Left renal pelvis (tissue), 4 donors: ENCODE data around the gene TMCC2. TPM values are rescaled to one million over a fixed set of nuclear protein-coding genes. Genes with fewer than 3 reads are reported as not detected.

Experiments used
- DNase-seq, 4 donors: peaks; one replicate each; pipeline ENCODE4 v3.0.0-alpha.2; 2013; ENCODE audit warnings: low read depth in 4 of 4, low spot score in 3 of 4
- polyA plus RNA-seq, 4 donors: library from polyadenylated mRNA; unstranded; fragments of 120-200 nt; gene quantifications; one replicate each; pipeline ENCODE4 v1.2.1, GENCODE V29; 2013; ENCODE audit not compliant: insufficient read length in 4 of 4

TMCC2 gene
- polyA plus RNA-seq, 4 donors, result 6.3 to 18.4 (median 7.3) TPM

DNA sequence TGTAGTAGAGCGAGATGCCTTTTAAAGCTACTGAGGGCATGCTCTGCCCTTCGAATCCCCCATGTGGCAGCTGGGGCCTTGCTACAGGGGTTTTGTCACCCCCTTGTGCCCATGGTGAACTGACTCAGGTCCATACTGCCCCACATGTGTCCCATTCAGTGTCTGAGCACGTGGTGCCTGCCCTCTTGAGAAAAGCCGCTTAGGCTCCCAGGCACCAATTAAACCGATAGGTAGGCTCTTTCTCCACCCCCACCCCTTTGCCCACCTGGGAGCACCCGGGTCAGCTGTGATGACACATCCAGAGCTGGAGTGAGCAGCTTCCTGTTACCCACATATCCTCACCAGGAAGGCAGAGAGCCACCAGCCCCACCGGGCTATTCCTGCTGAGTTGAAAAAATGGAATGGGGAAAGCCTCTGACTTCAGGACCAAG is 30.5 kb downstream of the TMCC2 start:
- no peak for DNase-seq

DNA sequence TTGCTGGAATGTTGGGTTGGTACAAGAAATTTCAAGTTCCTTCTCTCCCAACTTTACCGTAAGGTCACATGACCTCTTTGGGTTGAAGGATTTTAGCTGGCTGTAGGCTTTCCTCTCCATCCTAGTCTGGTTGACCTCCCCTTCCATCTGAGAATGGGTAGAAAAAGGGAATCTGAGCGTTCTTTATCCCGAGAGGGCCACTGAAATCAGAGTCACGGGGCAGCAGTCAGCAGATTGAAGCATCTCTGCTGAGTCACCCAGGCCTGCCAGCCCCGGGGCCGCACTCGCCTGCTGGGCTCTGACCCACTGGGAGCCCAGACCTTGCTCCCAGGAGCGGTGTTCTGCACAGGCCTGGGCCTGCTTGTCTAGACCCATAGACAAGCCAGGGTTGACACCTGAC is 31.0 kb downstream of the TMCC2 start:
- no peak for DNase-seq

DNA sequence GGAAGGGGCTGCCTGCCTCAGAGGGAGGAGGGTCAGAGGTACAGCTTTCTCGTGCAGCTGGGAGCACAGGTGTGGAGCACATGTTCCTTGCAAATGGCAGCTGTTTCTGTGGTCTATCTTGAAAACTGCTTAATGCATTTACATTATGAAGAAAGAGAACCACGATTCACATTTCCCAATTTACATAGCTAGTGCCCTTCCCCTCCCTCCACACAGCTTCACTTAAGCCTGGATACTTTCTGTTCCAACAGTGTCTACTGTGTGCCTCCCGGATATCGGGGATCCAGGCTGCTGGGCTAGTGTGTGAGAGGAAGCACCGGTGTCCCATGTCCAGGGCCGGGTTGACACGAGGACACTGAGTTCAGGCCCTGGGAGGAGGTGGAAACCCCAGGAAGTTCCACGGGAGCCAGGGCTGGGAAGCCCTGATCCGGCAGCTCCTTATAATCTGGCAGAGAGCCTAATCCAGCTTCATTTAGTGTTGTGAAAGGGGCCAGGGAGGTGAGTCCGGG is 31.6 kb downstream of the TMCC2 start:
- DNase-seq, result no peak

DNA sequence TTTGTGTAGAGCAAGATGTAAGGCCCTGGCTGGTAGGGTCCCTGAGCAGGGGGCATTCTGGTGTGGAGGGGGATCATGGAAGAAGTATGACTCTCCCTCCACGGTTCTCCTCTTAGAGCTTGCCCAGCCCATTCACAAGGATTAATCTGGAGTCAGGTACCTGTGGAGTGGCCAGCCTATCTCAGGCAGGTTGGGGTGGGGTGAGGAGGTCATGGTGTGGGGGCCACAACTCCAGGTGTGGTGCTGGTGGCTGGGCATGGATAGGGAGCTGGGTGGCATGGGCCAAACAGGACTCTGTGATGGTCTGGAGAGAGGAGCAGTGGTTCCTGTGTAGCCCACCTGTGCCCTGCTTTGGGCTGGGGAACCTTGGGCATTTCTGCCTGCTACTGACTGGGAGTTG is 32.3 kb downstream of the TMCC2 start:
- DNase-seq, result no peak

DNA sequence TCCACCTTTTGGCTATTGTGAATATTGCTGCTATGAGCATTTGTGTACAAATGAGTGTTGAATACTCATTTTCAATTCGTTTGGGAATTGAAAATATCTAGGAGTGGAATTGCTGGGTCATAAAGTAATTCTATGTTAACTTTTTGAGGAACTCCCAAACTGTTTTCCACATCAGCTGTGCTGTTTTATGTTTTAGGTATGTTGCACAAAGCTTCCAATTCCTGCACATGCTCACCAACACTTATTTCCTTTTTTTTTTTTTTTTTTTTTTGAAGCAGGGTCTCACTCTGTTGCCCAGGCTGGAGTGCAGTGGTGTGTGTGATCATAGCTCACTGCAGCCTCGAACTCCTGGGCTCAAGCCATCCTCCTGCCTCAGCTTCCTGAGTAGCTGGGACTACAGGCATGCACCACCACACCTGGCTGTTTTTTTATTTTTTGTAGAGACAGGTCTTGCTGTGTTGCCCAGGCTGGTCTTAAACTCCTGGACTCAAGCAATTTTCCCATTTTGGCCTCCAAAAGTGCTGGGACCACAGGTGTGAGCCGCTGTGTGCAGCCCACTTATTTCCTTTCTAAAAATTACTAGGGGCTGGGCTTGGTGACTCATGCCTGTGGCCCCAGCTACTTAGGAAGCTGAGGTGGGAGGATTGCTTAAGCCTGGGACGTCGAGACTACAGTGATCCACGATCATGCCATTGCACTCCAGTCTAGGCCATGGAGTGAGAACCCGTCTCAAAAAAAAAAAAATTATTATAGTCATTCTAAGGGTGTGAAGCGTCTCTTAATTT is 33.4 kb downstream of the TMCC2 start:
- DNase-seq, result no peak

DNA sequence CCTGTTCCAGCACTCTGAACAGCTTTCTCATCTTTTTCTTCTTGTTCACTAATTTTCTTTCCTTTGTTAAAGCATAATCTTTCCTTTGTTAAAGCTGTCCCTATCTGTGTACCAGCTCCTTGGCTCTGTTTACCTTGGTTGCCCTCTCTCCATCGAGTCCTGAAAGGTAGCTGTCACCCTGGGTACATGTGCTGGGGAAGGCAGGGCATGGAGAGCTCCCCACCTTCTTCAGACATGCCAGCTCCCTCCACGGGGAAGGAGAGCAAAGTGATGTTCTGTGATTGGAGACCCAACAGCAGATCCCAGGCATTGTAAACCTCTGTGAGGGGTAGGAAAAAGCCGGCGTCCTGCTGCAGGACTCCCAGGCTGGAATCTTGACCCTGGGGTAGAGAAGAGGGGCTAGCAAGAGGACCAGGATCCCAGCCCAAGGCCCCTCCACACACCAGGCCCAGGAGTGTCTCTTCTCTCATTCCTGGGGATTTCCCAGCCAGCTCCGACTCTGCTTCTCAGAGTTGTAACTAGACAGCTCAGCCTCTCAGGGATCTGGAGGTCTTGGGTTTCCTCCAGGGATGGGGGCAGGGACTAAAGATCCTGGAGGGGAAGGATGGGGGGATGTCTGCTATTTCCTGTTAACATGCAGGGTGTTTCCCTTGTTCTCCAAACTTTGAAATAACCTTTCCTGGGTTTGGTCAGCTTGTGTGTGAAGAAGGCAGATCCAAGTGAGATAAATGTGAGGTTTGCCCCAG is 34.4 kb downstream of the TMCC2 start:
- DNase-seq, result no peak

DNA sequence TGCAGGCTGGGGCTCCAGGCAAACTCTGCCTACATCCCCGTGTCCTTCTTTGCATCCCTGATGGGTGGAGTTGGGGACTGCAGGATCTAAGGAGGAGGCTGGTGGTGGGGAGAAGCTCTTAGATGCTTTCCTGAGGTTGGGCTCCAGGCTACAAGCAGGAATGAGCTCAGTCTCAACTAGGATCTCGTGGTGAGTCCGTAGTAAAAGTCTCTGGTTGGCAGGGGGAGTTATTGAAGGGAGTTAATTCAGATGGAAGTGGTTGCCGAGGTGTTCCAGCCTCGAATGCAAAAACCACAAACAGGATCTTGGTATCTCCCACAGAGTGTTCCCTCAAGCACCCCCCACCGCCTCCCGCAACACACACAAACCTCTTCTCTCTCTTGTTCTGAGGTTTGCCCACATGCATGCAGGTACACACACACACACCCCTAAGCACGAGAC is 35.0 kb downstream of the TMCC2 start:
- no peak for DNase-seq

DNA sequence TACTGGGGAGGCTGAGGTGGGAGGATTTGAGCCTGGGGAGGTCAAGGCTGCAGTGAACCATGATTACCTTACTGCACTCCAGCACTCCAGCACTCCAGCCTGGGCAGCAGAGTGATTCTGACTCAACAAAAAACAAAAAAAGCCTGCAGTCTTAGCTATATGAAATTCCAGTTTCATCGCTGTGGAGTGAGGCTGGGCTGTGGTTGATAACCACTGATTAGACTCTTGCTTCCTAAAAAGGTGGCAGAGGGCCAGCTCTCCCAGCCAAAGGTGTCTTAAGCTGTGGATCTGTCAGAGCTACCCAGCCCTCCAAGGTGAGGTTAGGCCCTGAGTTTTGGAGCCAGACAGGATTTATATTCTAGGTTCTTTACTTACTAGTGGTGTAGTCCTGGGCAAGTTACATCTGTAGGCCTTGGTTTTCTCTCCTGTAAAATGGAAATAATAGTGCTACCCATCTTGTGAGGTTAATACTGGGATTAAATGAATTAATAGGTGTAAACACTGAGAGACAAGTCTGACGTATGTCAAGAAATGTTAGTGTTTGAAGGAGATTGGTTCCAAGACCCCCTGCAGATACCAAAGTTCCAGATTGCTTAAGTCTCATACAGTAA is 35.9 kb downstream of the TMCC2 start:
- DNase-seq, result no peak

DNA sequence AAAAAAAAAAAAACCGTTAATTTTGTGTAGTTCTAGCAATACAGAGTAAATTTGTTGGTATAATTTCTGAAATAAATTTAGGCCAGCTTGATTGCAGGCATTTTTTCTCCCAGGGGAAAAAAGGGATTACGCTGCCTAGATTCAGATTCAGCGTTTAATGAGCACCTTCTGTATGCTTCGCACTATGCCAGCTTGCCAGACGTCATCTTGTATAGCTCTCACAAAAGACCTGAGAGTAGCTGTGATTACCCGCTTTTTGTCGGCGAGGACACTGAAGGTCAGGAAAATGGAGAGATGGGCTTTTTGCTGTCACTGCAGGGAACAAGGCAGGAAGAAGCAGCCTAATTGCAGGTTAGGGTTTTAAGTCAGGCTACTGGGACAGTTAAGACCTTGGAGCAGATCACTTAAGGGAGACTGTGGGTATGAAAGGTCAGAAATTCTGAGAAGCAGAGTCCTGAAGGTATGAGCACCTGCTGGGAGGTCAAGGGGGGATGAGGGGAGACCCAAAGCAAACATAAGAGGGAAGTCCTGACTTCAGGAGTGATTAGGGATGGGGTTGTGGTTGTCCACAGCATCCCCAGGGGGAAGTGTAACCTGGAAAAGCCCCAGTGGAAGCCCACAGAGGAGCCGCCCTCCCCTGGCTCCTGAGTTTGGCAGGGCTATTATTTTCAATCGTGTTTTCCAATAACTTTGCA is 39.0 kb downstream of the TMCC2 start:
- no peak for DNase-seq

DNA sequence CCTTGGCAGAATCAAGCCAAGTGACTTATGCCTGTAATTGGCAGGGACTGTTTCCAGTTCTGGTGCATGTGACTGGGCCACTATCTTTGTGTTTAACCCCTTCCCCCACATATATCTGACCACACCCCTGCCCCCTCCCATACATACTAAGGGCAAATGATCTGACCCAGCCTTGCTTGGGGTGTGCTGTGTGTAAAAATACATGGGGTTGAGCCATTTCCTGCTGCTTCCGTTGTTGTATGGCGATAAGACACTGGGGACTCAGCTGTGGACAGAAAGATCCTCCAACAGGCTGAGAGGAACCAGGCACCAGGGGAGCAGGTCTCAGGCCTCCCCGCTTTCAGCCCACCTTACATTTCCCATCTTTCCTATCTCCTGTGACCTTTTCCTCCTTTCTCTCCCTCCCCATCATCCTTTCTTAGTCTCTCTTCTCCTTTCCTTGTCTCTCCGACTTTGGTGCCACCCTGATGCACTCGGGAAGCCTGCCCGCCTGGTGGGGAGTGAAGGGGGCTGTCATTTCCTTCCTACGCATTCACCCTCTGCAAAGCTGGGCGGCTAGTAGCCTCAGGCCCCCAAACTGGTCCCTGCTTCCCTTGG is 39.7 kb downstream of the TMCC2 start:
- DNase-seq, result no peak

DNA sequence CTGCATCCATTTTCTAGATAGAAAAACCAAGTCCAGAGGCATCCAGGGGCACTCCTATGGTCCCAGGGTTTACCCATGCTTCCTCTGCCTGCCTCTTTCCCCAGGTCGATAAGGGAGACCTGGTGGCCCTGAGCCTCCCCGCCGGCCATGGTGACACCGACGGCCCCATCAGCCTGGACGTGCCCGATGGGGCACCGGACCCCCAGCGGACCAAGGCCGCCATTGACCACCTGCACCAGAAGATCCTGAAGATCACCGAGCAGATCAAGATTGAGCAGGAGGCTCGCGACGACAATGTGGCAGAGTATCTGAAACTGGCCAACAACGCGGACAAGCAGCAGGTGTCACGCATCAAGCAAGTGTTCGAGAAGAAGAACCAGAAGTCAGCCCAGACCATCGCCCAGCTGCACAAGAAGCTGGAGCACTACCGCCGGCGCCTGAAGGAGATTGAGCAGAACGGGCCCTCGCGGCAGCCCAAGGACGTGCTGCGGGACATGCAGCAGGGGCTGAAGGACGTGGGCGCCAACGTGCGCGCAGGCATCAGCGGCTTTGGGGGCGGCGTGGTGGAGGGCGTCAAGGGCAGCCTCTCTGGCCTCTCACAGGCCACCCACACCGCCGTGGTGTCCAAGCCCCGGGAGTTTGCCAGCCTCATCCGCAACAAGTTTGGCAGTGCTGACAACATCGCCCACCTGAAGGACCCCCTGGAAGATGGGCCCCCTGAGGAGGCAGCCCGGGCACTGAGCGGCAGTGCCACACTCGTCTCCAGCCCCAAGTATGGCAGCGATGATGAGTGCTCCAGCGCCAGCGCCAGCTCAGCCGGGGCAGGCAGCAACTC is 41.3 kb downstream of the TMCC2 start:
- DNase-seq, result no peak

DNA sequence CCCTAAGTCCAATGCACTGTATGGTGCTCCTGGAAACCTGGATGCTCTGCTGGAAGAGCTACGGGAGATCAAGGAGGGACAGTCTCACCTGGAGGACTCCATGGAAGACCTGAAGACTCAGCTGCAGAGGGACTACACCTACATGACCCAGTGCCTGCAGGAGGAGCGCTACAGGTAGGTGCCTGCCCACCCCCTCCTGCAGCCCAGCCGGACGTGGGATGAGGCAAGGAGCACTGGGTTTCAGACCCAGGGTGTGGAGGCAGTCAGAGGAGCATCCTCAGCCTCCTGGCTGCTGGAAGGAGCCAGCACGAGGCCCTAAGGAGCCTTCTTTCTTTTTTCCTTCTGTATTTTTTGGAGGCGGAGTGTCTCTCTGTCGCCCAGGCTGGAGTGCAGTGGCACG is 42.0 kb downstream of the TMCC2 start:
- DNase-seq, result no peak

DNA sequence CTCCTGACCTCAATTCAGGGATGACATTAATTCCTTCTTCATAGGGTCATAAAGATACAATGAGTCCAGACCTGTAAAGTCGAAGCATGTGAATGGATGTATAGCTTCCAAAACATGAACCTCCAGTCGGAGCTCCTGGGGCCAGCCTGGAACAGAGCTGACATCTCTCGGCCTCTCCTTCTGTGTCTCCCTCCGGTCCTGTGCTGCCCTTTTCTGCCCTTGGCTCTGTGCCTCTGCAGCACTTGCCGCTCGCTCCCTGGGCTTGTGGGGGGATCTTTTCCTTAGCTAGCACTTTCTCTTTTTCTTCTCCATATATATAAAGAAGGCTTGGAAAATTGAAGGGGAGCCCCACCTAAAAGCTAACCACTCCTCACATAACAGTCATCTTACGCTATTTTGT is 42.5 kb downstream of the TMCC2 start:
- no peak for DNase-seq

DNA sequence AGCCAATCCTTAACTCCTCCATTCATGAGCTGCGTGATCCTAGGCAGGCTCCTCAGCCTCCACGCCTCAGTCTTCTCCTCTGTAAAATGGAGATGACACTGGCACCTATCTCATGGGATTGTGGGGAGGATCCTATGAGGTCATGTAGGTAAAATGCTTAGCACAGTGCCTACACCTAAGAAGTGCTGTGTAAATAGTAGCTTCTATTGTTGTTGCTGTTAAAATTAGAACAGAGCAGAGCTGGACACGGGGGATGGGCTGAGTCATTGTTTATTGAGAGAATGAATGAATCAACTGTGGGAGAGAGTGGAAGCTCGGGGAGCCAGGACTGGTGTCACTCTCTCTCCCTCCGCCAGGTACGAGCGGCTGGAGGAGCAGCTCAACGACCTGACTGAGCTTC is 43.0 kb downstream of the TMCC2 start:
- no peak for DNase-seq

DNA sequence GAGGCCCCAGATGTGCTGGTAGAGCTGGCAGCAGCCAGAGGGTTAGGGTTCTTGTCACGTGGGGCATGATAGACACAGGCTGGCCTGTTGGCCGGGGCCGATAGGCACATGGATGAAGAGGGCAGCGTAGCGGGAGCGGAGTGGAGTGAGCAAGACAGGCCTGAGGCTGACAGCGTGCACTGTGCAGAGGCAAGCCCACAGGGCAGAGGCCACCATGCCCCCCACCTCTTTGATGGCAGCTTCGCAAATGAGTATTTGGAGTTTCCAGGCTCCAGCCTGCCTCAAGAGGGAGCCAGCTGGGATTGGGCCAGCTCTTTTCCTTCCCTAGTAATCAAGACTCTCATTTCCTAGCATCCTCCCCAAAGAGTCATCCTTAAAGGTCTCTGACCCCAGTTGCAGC is 43.5 kb downstream of the TMCC2 start:
- DNase-seq, result no peak

DNA sequence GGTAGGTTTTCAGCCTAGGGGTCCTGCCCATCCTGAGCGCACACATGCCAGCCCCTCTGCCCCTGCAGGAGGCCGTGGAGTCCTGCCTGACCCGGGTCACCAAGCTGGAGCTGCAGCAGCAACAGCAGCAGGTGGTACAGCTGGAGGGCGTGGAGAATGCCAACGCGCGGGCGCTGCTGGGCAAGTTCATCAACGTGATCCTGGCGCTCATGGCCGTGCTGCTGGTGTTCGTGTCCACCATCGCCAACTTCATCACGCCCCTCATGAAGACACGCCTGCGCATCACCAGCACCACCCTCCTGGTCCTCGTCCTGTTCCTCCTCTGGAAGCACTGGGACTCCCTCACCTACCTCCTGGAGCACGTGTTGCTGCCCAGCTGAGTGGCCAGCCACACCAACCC is 44.0 kb downstream of the TMCC2 start:
- DNase-seq, result no peak

DNA sequence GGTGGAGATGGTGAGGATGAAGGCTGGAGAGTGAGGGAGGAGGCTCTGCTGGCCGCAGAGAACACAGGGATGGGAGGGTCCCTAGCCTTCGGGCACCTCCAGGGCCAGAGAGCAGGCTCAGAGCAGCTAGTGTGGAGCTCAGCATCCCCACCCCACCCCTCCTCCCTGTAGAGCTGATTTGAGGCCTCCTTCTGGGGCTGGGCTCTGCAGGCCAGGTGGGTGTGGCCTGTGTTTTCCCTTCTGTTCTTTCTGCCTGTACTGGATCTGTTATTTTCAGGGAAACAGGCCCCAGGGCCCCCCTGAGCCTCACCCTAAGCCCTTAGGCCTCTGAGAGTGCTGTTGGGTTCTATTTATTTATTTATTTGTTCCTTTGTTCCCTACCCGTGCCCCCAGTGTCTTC is 44.8 kb downstream of the TMCC2 start:
- DNase-seq, result no peak

DNA sequence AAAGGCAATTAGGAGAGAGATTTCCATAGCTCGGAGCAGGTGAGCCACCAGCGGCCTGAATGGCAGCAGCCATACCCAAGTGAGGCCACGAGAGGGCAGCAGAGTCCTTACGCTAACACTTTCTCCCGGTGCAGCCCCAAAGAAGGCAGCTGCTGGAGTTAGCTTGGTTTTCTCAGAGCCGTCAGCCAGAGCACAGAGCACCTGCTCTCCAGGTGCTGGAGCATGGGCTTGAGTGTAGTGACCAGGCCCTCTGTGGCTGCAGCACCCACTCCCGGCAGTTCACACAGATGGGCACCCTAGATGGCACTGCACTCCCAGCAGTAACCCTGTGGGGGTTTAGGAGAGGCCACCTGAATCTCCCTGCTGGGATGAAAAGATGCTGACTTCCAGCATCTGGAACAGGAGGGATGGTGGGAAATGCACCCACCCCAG is 45.8 kb downstream of the TMCC2 start:
- peak; percentile 66 to 67 (median 66) for DNase-seq

DNA sequence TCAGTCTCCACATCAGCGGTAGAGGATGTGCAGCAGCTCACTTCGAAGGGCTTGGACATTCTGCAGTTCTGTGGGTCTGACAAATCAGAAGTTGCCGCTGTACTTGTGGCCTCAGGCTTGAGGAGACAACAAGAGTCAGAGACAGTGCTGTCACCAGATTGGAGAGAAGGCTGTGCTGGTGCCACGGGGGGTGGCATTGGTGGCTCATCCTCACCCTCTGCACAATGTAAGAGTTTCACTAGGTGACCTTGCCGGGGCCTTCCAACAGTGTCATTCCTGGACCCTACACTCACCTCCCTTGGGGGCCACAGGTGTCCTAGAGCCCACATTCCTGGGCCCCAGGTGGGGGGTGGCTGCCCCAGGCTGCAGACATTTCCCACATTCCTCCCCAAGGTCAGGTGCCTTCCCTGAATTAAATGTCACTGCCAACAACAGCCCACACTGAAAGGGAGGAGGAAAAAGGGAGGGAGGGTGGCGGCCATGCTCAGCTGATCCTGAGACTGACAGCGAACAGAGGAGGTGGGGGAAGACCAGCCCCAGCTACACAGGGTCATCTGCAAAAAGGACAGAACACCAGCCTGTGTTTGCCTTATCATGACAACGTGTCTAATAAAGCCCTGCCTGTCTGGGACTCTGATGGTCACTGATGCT is 46.4 kb downstream of the TMCC2 start:
- DNase-seq, result no peak
